BJ (cell line): ENCODE results near the gene EPB41L2. TPM values are rescaled to one million over a fixed set of nuclear protein-coding genes. Genes with fewer than 3 reads are reported as not detected.
A peak's percentile ranks its signal among the peaks of the same experiment; 100 is the strongest.

Source experiments
- CTCF ChIA-PET: fragments of 350-600 bp; formaldehyde crosslinking; extraction: SDS; loops from one replicate; lab custom pipeline; 2021; ENCODE audit warnings: antibody characterized with exemption, inconsistent platforms; lab: Yijun Ruan, JAX
- POLR2A ChIA-PET: fragments of 300-600 bp; sonication (Branson Sonifier 250); formaldehyde crosslinking; extraction: SDS; loops from one replicate; lab custom pipeline; 2021; ENCODE audit warnings: antibody characterized with exemption; lab: Charles Lee
- DNase-seq: peaks from one replicate; pipeline ENCODE4 v3.0.0-alpha.2; 2011; ENCODE audit warnings: low read depth
- H3K27me3 ChIP-seq: 2 replicates; pipeline ENCODE4 v1.6.0; 2011; ENCODE audit warnings: low read length; ENCODE audit not compliant: control insufficient read depth, insufficient read depth
- H3K36me3 ChIP-seq: 2 replicates; pipeline ENCODE4 v1.5.1; 2011; ENCODE audit warnings: low read length; ENCODE audit not compliant: control insufficient read depth, insufficient read depth
- H3K4me3 ChIP-seq: 2 replicates; pipeline ENCODE4 v1.5.1; 2011; ENCODE audit warnings: low read depth, mild to moderate bottlenecking, control low read depth, low read length
- polyA plus RNA-seq: library from polyadenylated mRNA; depleted of rRNA; stranded (reverse); fragments of >200 nt; gene quantifications from 2 replicates; pipeline ENCODE4 v1.2.3, GENCODE V29; 2011
- TF ChIP-seq, protein P1 (sequence below): IDR thresholded peaks from 2 replicates; pipeline ENCODE4 v1.5.1; 2011; ENCODE audit warnings: low read depth, mild to moderate bottlenecking, control low read depth, inconsistent platforms, low read length, moderate library complexity; ENCODE audit not compliant: insufficient read depth

EPB41L2 gene
- polyA plus RNA-seq, 1 experiment = 24.5 TPM

DNA sequence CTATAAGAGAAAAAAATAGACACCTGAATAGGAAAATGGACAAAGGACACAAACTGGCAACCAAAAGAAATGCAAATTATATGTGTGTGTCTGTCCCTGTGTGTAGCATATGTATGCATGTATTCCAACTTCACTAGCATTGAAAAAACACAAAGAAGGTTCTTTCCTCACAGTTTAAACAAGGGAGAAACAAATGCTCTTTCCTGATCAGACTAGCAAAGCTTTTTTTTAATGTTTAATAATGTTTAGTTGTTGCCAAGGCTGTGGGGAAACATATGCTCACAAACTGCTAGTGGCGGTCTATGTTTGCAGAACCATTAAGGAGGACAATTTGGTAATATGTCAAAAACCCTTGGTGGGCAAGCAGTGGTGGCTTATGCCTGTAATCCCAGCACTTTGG is 213.5 kb downstream of the EPB41L2 start:
- no peak for DNase-seq
- TF ChIP-seq, protein P1, sequence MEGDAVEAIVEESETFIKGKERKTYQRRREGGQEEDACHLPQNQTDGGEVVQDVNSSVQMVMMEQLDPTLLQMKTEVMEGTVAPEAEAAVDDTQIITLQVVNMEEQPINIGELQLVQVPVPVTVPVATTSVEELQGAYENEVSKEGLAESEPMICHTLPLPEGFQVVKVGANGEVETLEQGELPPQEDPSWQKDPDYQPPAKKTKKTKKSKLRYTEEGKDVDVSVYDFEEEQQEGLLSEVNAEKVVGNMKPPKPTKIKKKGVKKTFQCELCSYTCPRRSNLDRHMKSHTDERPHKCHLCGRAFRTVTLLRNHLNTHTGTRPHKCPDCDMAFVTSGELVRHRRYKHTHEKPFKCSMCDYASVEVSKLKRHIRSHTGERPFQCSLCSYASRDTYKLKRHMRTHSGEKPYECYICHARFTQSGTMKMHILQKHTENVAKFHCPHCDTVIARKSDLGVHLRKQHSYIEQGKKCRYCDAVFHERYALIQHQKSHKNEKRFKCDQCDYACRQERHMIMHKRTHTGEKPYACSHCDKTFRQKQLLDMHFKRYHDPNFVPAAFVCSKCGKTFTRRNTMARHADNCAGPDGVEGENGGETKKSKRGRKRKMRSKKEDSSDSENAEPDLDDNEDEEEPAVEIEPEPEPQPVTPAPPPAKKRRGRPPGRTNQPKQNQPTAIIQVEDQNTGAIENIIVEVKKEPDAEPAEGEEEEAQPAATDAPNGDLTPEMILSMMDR = no peak
- no peaks in the 10 kb centered on the region for H3K36me3 ChIP-seq
- ChIA-PET CTCF (interaction anchor here (0.6 kb wide), 1 partner anchor 349 kb away, joined by 3 read pairs; no protein-coding TSS in a partner anchor), POLR2A (no interaction called here)
- no peaks in the 10 kb centered on the region for H3K27me3 ChIP-seq
- no peak overlapping the region for H3K4me3 ChIP-seq

DNA sequence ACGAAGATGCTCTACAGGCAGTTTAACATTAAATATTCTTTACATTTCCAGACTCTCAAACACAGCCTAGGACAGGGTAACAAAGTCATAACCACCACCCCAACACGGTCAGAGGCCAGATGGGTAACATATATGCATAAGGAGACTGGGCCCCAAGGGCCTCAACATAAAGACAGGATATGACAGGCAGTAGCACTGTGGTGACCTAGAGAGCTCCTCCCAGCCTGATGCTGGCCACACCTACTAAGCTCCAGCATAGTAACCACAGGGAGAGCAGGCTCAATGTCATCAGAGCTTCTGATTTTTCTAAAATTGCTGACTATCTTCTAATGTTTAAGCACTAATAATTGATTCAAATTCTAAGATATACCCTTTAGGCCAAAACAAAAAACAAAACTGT is 214.1 kb downstream of the EPB41L2 start:
- H3K36me3 ChIP-seq = no peaks in the 10 kb centered on the region
- DNase-seq = no peak
- CTCF ChIA-PET = interaction anchor here (0.6 kb wide), 1 partner anchor 350 kb away, joined by 3 read pairs; no protein-coding TSS in a partner anchor

DNA sequence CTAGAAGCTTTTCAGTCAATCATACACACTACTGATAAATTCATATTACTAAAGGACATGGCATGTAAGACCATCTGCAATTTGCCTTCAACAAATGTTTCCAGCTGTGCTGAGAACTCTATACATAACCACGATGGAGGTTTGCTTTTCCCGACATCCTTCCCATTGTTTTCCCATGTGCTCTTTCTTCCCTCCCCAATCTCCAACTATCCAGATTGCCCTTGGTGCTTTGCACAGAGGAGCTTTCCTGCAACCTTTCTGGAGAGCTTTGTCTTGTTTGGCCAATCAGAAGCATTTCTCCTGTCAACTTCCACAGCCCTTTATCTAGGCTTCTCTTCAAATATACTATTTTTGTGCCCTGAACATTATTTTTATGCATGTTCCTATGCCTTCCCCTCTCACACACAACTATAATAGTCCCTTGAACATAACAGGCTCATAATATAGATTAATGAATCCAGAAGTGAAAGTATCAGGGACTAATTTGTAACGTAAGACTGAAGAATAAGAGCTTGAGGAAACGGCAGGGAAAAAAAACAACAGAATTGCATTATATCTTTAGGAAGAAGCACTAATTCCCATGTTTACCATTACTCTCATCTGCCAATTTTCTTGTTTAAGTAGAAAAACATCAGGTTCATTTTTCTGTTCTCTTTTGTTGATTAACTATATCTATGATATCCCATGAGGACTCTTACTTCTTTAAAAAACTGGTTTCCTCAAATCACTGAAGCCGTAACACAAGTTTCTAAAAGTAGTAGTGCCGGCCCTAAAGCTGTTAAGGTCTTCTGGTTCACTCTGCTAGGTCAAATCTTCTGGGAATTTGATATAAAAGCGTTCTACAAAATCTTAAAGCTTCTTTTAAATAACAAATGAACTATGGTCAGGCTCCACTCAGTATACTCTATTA is 215.8 kb downstream of the EPB41L2 start:
- ChIA-PET CTCF (interaction anchor here (0.7 kb wide), 1 partner anchor 37 kb away, joined by 3 read pairs; no protein-coding TSS in a partner anchor), POLR2A (no interaction called here)
- no peaks in the 10 kb centered on the region for H3K27me3 ChIP-seq
- no peaks in the 10 kb centered on the region for H3K36me3 ChIP-seq
- TF ChIP-seq, protein P1 = no peak
- no peak overlapping the region for H3K4me3 ChIP-seq
- DNase-seq = no peak

More for the DNA sequence above, 214.1 kb downstream of the EPB41L2 start:
- Histone ChIP-seq H3K4me3 (no peak overlapping the region), H3K27me3 (no peaks in the 10 kb centered on the region)
- TF ChIP-seq, protein P1 = no peak
- POLR2A ChIA-PET = no interaction called here

- ChIA-PET CTCF (interaction anchor here (0.8 kb wide), 1 partner anchor 525 kb away, joined by 3 read pairs; no protein-coding TSS in a partner anchor), POLR2A (no interaction called here)
- no peak for DNase-seq
- Histone ChIP-seq H3K36me3 (no peaks in the 10 kb centered on the region), H3K27me3 (no peaks in the 10 kb centered on the region), H3K4me3 (no peak overlapping the region)
- TF ChIP-seq, protein P1 = no peak
Measured at GRCh38 chr6:130846501-130846900, 216.5 kb downstream of the EPB41L2 start.

GRCh38 chr6:130843575-130844320 is 219.3 kb downstream of the EPB41L2 start:
- CTCF ChIA-PET = interaction anchor here (0.6 to 1.4 kb wide), 8 partner anchors 9 to 881 kb away, joined by 3 to 5 read pairs (median 4); no protein-coding TSS in a partner anchor

More at GRCh38 chr6:130843575-130844320, 219.3 kb downstream of the EPB41L2 start:
- H3K36me3 ChIP-seq = no peaks in the 10 kb centered on the region
- H3K4me3 ChIP-seq = no peak overlapping the region
- POLR2A ChIA-PET = no interaction called here
- peak; percentile 1 for DNase-seq
- TF ChIP-seq, protein P1 = peak; percentile 51
- H3K27me3 ChIP-seq = no peaks in the 10 kb centered on the region
